MM.1S (cell line): ENCODE results near the gene RASSF3.

ENCODE experiments used
- DNase-seq: peaks from one replicate; pipeline ENCODE4 v3.0.0-alpha.2; 2015
- H2AFZ ChIP-seq: fragments of 300-600 bp; sonication (generic); 2 replicates; pipeline ENCODE4 v1.6.0; 2016; ENCODE audit warnings: antibody characterized with exemption, low read length
- H3F3A ChIP-seq: fragments of 300-600 bp; sonication (generic); 2 replicates; pipeline ENCODE4 v1.6.1; 2016; ENCODE audit warnings: mild to moderate bottlenecking, antibody characterized with exemption, low read length, moderate library complexity, mixed read lengths; ENCODE audit not compliant: insufficient read depth
- H3K27ac ChIP-seq: fragments of 300-600 bp; sonication (generic); 2 replicates; pipeline ENCODE4 v1.5.1; 2016; ENCODE audit warnings: mild to moderate bottlenecking, low read length
- H3K27me3 ChIP-seq: fragments of 300-600 bp; sonication (generic); replicated peaks from 2 replicates; pipeline ENCODE4 v1.6.0; 2016; ENCODE audit warnings: low read length; ENCODE audit not compliant: insufficient read depth
- H3K36me3 ChIP-seq: fragments of 300-600 bp; sonication (generic); replicated peaks from 2 replicates; pipeline ENCODE4 v1.6.1; 2016; ENCODE audit warnings: mild to moderate bottlenecking, low read length, mixed read lengths; ENCODE audit not compliant: insufficient read depth
- H3K4me1 ChIP-seq: fragments of 300-600 bp; sonication (generic); 2 replicates; pipeline ENCODE4 v1.6.1; 2016; ENCODE audit warnings: low read length, mixed read lengths
- H3K4me2 ChIP-seq: fragments of 300-600 bp; sonication (generic); 2 replicates; pipeline ENCODE4 v1.6.0; 2016; ENCODE audit warnings: low read depth, low read length
- H3K4me3 ChIP-seq: fragments of 300-600 bp; sonication (generic); 2 replicates; pipeline ENCODE4 v1.5.1; 2016; ENCODE audit warnings: low read length, mixed read lengths
- H3K79me2 ChIP-seq: fragments of 300-600 bp; sonication (generic); 2 replicates; pipeline ENCODE4 v1.6.1; 2016; ENCODE audit warnings: mixed run types, low read length, mixed read lengths
- H3K9ac ChIP-seq: fragments of 300-600 bp; sonication (generic); 2 replicates; pipeline ENCODE4 v1.6.1; 2016; ENCODE audit warnings: low read length, mixed read lengths
- H3K9me2 ChIP-seq: fragments of 300-600 bp; sonication (generic); replicated peaks from 2 replicates; pipeline ENCODE4 v1.6.1; 2016; ENCODE audit warnings: mild to moderate bottlenecking, low read length, mixed read lengths; ENCODE audit not compliant: insufficient read depth
- H3K9me3 ChIP-seq: fragments of 300-600 bp; sonication (generic); replicated peaks from 2 replicates; pipeline ENCODE4 v1.6.1; 2016; ENCODE audit warnings: mild to moderate bottlenecking, low read length, mixed read lengths; ENCODE audit not compliant: insufficient read depth
- H4K20me1 ChIP-seq: fragments of 300-600 bp; sonication (generic); 2 replicates; pipeline ENCODE4 v1.6.1; 2016; ENCODE audit warnings: mild to moderate bottlenecking, low read length, moderate library complexity, mixed read lengths; ENCODE audit not compliant: insufficient read depth
- CTCF ChIP-seq: fragments of 300-600 bp; sonication (generic); IDR thresholded peaks from 2 replicates; pipeline ENCODE4 v1.5.1; 2016; ENCODE audit warnings: antibody characterized with exemption, low read length, mixed read lengths
- EZH2 ChIP-seq: fragments of 300-600 bp; sonication (generic); optimal IDR thresholded peaks from 2 replicates; pipeline ENCODE3; 2017; ENCODE audit warnings: low read depth, mild to moderate bottlenecking, antibody characterized with exemption, low read length, mixed read lengths
- EZH2phosphoT487 ChIP-seq: fragments of 300-600 bp; sonication (generic); IDR thresholded peaks from 2 replicates; pipeline ENCODE4 v1.6.1; 2018; ENCODE audit warnings: antibody characterized with exemption, low read length

The RASSF3 gene

GRCh38 chr12:64595863-64596793 is 14.2 kb upstream of the RASSF3 start:
- TF ChIP-seq CTCF (no peak), EZH2phosphoT487 (no peak), EZH2 (no peak)
- H3K4me2 ChIP-seq: no peak overlapping the region
- DNase-seq: no peak
- no peaks in the 10 kb centered on the region for H3K79me2 ChIP-seq
- H3K36me3 ChIP-seq: no peaks in the 10 kb centered on the region
- no peaks in the 10 kb centered on the region for H3K4me1 ChIP-seq
- H4K20me1 ChIP-seq: no peaks in the 10 kb centered on the region
- no peak overlapping the region for H2AFZ ChIP-seq
- H3K9ac ChIP-seq: no peak overlapping the region
- H3F3A ChIP-seq: no peaks in the 10 kb centered on the region
- H3K27me3 ChIP-seq: no peaks in the 10 kb centered on the region
- H3K4me3 ChIP-seq: no peak overlapping the region
- H3K9me3 ChIP-seq: no peaks in the 10 kb centered on the region
- no peak overlapping the region for H3K27ac ChIP-seq
- H3K9me2 ChIP-seq: no peaks in the 10 kb centered on the region

GRCh38 chr12:64598831-64599230 is 11.5 kb upstream of the RASSF3 start:
- no peak overlapping the region for H3K4me2 ChIP-seq

GRCh38 chr12:64600164-64600561 is 10.1 kb upstream of the RASSF3 start:
- Histone ChIP-seq H3F3A (no peaks in the 10 kb centered on the region), H2AFZ (no peak overlapping the region), H3K79me2 (no peaks in the 10 kb centered on the region), H3K27ac (no peak overlapping the region), H3K27me3 (no peaks in the 10 kb centered on the region), H3K9me2 (no peaks in the 10 kb centered on the region), H3K4me2 (no peak overlapping the region), H3K36me3 (no peaks in the 10 kb centered on the region), H3K4me3 (no peak overlapping the region), H3K4me1 (no peaks in the 10 kb centered on the region), H3K9me3 (no peaks in the 10 kb centered on the region), H4K20me1 (no peaks in the 10 kb centered on the region), H3K9ac (no peak overlapping the region)
- DNase-seq: no peak
- no peak for TF ChIP-seq EZH2phosphoT487
- no peak for TF ChIP-seq CTCF
- TF ChIP-seq EZH2: no peak

More at GRCh38 chr12:64598831-64599230, 11.5 kb upstream of the RASSF3 start:
- TF ChIP-seq EZH2 (no peak), EZH2phosphoT487 (no peak), CTCF (no peak)
- H3K9me3 ChIP-seq: no peaks in the 10 kb centered on the region
- no peaks in the 10 kb centered on the region for H3F3A ChIP-seq
- H3K27me3 ChIP-seq: no peaks in the 10 kb centered on the region
- DNase-seq: no peak
- H3K27ac ChIP-seq: no peak overlapping the region
- no peaks in the 10 kb centered on the region for H3K36me3 ChIP-seq
- H4K20me1 ChIP-seq: no peaks in the 10 kb centered on the region
- no peaks in the 10 kb centered on the region for H3K9me2 ChIP-seq
- H3K9ac ChIP-seq: no peak overlapping the region
- no peaks in the 10 kb centered on the region for H3K79me2 ChIP-seq
- no peaks in the 10 kb centered on the region for H3K4me1 ChIP-seq
- H3K4me3 ChIP-seq: no peak overlapping the region
- no peak overlapping the region for H2AFZ ChIP-seq
